PC-3 (cell line): ENCODE results near the gene PIEZO1.

Source experiments
- EZH2 ChIP-seq: fragments of 300-600 bp; sonication (generic); IDR thresholded peaks from one replicate; pipeline ENCODE4 v1.6.1; 2017; ENCODE audit warnings: antibody characterized with exemption, mild to moderate bottlenecking, low read length; ENCODE audit not compliant: unreplicated experiment
- EZH2phosphoT487 ChIP-seq: fragments of 300-600 bp; sonication (generic); IDR thresholded peaks from 2 replicates; pipeline ENCODE4 v1.6.1; 2018; ENCODE audit warnings: mild to moderate bottlenecking, antibody characterized with exemption, low read length, borderline replicate concordance
- TF ChIP-seq, protein P1 (sequence below): fragments of 300-600 bp; sonication (generic); conservative IDR thresholded peaks from 2 replicates; pipeline ENCODE4 v1.5.1; 2017; ENCODE audit warnings: antibody characterized with exemption, low read depth, mild to moderate bottlenecking, low read length

DNA sequence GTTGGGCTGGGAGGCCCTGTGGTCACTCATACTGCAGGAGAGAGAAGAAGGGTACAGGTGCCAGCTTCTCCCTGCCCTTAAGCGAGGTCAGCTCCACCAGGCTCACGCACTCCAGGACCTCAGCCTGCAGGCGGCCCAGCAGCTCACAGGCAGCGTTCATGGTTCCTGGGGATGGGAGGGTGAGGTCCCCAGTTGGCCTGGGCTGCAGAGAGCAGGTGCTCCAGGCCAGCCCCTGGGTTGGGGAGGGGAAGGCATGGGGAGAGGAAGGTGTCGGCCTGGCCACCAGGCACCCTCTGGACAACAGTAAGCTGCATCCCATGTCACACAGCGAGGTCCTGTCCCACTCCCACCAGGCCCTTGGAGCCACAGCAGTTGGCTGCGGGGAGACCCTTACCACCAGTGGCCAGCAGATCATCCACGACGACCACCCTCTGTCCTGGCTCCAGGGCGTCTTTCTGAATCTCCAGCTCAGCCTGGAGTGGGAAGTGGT lies 24.7 kb upstream of the PIEZO1 start:
- TF ChIP-seq EZH2 (no peak), EZH2phosphoT487 (no peak)
- TF ChIP-seq, protein P1, sequence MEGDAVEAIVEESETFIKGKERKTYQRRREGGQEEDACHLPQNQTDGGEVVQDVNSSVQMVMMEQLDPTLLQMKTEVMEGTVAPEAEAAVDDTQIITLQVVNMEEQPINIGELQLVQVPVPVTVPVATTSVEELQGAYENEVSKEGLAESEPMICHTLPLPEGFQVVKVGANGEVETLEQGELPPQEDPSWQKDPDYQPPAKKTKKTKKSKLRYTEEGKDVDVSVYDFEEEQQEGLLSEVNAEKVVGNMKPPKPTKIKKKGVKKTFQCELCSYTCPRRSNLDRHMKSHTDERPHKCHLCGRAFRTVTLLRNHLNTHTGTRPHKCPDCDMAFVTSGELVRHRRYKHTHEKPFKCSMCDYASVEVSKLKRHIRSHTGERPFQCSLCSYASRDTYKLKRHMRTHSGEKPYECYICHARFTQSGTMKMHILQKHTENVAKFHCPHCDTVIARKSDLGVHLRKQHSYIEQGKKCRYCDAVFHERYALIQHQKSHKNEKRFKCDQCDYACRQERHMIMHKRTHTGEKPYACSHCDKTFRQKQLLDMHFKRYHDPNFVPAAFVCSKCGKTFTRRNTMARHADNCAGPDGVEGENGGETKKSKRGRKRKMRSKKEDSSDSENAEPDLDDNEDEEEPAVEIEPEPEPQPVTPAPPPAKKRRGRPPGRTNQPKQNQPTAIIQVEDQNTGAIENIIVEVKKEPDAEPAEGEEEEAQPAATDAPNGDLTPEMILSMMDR: no peak
